HG02840 (cell line): ENCODE results near the gene GABRA6.
"Not testable (repeated sequence)": the region's sequence is repeated elsewhere in the genome, so short reads cannot be mapped to it uniquely, and the experiment has no call there.

ENCODE experiments used
- ATAC-seq: cut with Tn5 transposase; IDR thresholded peaks from one replicate; pipeline ENCODE4 v1.9.1; 2021; ENCODE audit warnings: mild to moderate bottlenecking, moderate library complexity, moderate number of reproducible peaks; ENCODE audit not compliant: unreplicated experiment, low FRiP score

The GABRA6 gene

GRCh38 chr5:161685461-161685860 is at the start of gene GABRA6:
TSS of gene GABRA6 (plus strand) at chr5:161685721. CDS start at chr5:161685990, 269 bp downstream.
- ATAC-seq = no peak

- ATAC-seq = no peak
These were observed 47.9 kb upstream of the GABRA6 start for GRCh38 chr5:161637591-161637990.

- no peak for ATAC-seq
These were observed 44.1 kb upstream of the GABRA6 start for GRCh38 chr5:161641444-161641843.

- ATAC-seq = no peak
These were observed 40.3 kb upstream of the GABRA6 start for GRCh38 chr5:161645264-161645663.

GRCh38 chr5:161651926-161652325 is 33.6 kb upstream of the GABRA6 start:
- not testable (repeated sequence) for ATAC-seq

- ATAC-seq = no peak
These were observed 24.7 kb upstream of the GABRA6 start for GRCh38 chr5:161660806-161661205.

GRCh38 chr5:161663431-161663830 is 22.1 kb upstream of the GABRA6 start:
- ATAC-seq = no peak

- ATAC-seq = peak; percentile 87
These were observed 9.4 kb upstream of the GABRA6 start for GRCh38 chr5:161676103-161676502.

GRCh38 chr5:161686149-161686548 is 628 bp downstream of the GABRA6 start:
- no peak for ATAC-seq

GRCh38 chr5:161686881-161687280 is 1.4 kb downstream of the GABRA6 start:
- no peak for ATAC-seq

- no peak for ATAC-seq
These were observed 1.8 kb downstream of the GABRA6 start for GRCh38 chr5:161687316-161687715.

- no peak for ATAC-seq
These were observed 6.4 kb downstream of the GABRA6 start for GRCh38 chr5:161691911-161692310.

GRCh38 chr5:161697001-161697400 is 11.5 kb downstream of the GABRA6 start:
- no peak for ATAC-seq

GRCh38 chr5:161700065-161700464 is 14.5 kb downstream of the GABRA6 start:
- ATAC-seq = no peak

GRCh38 chr5:161703528-161703927 is 18.0 kb downstream of the GABRA6 start:
- no peak for ATAC-seq

- no peak for ATAC-seq
These were observed 21.9 kb downstream of the GABRA6 start for GRCh38 chr5:161707382-161707781.

- ATAC-seq = no peak
These were observed 23.7 kb downstream of the GABRA6 start for GRCh38 chr5:161709239-161709638.

GRCh38 chr5:161713042-161713441 is 27.5 kb downstream of the GABRA6 start:
- no peak for ATAC-seq

GRCh38 chr5:161719157-161719556 is 33.6 kb downstream of the GABRA6 start:
- ATAC-seq = no peak

GRCh38 chr5:161720460-161720859 is 34.9 kb downstream of the GABRA6 start:
- no peak for ATAC-seq

GRCh38 chr5:161734741-161735140 is 49.2 kb downstream of the GABRA6 start:
- no peak for ATAC-seq

GRCh38 chr5:161740433-161740832 is 54.9 kb downstream of the GABRA6 start:
- no peak for ATAC-seq

GRCh38 chr5:161744276-161744675 is 58.8 kb downstream of the GABRA6 start:
- no peak for ATAC-seq
